Liver (tissue), 3 donors: ENCODE results near the gene KLK15.

ENCODE experiments used
- ATF3 ChIP-seq: IDR thresholded peaks from 2 replicates; pipeline ENCODE4 v1.6.1; 2016; ENCODE audit warnings: antibody characterized with exemption
- CTCF ChIP-seq: fragments of 150-350 bp; IDR thresholded peaks from 2 replicates; pipeline ENCODE4 v1.5.1; 2017; ENCODE audit warnings: improper control_type of control experiment, low read depth, low read length; ENCODE audit not compliant: missing input control
- EGR1 ChIP-seq, 2 donors: IDR thresholded peaks; 2 replicates each; pipeline ENCODE4 v1.6.1; 2016 to 2018; ENCODE audit warnings: antibody characterized with exemption in 2 of 2, low read depth in 2 of 2
- FOXA1 ChIP-seq: IDR thresholded peaks from 2 replicates; pipeline ENCODE4 v1.6.1; 2016; ENCODE audit warnings: antibody characterized with exemption
- GABPA ChIP-seq, 2 donors: IDR thresholded peaks in 1 of 2; conservative IDR thresholded peaks in 1 of 2; 2 replicates each; pipeline ENCODE4 v1.6.1; 2016; ENCODE audit warnings: antibody characterized with exemption in 2 of 2, mild to moderate bottlenecking in 1 of 2, moderate library complexity in 1 of 2
- HNF4G ChIP-seq: IDR thresholded peaks from 2 replicates; pipeline ENCODE4 v1.6.1; 2016; ENCODE audit warnings: antibody characterized with exemption
- JUND ChIP-seq, 2 donors: IDR thresholded peaks; 2 replicates each; pipeline ENCODE4 v1.6.1; 2016; ENCODE audit warnings: antibody characterized with exemption in 2 of 2
- NR2F2 ChIP-seq: IDR thresholded peaks from 2 replicates; pipeline ENCODE4 v1.6.1; 2016; ENCODE audit warnings: antibody characterized with exemption
- RXRA ChIP-seq, 2 donors: IDR thresholded peaks; 2 replicates each; pipeline ENCODE4 v1.6.1; 2017 to 2018; ENCODE audit warnings: antibody characterized with exemption in 2 of 2, mild to moderate bottlenecking in 1 of 2
- SP1 ChIP-seq: IDR thresholded peaks from 2 replicates; pipeline ENCODE4 v1.6.1; 2018; ENCODE audit warnings: antibody characterized with exemption, mild to moderate bottlenecking
- TAF1 ChIP-seq: conservative IDR thresholded peaks from 2 replicates; pipeline ENCODE4 v1.6.1; 2016; ENCODE audit warnings: antibody characterized with exemption, mild to moderate bottlenecking
- YY1 ChIP-seq: IDR thresholded peaks from 2 replicates; pipeline ENCODE4 v1.6.1; 2016; ENCODE audit warnings: antibody characterized with exemption, mild to moderate bottlenecking
- ZBTB33 ChIP-seq: IDR thresholded peaks from 2 replicates; pipeline ENCODE4 v1.6.1; 2016; ENCODE audit warnings: antibody characterized with exemption
- TF ChIP-seq, protein P1 (sequence below): IDR thresholded peaks from 2 replicates; pipeline ENCODE4 v1.6.1; 2016; ENCODE audit warnings: antibody characterized with exemption
- donor health status: healthy.
- donor health status: healthy.

DNA sequence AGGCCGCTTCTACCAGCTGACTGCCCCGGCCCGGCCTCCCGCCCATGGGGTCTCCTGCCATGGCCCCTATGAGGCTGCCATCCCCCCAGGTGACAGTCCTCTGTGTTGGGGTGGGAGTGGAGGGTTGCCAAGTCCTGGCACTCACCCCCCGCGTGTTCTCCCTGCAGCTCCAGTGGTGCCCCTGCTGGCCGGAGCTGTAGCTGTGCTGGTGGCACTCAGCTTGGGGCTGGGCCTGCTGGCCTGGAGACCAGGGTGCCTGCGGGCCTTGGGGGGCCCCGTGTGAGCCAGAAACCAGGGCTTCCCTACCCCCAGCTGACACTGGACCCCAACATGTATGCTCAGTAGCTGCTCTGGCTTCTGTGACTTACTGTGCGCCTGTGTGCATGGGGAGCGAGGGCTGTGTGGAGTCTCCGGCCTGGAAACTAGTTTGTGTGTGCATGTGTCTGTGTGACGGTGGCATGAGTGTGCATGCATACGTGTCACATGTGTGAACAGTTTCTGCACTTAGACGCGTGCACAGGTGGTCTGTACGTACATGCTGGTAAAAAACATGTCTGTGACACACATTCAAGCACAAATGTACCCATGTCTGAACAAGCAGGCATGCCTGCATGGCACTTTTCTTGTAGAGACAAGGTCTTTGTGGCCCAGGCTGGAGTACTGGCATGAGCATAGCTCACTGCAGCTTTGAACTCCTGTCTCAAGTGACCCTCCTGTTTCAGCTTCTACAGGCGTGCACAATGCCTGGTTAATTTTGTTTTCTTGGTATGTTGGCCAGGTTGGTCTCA lies 38.3 kb downstream of the KLK15 start:
- TF ChIP-seq, protein P1, sequence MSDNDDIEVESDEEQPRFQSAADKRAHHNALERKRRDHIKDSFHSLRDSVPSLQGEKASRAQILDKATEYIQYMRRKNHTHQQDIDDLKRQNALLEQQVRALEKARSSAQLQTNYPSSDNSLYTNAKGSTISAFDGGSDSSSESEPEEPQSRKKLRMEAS = no peak
- TF ChIP-seq RXRA (IDR thresholded peaks at IDR 0.05) (no peak), CTCF (no peak), ZBTB33 (no peak), FOXA1 (no peak), ATF3 (no peak), NR2F2 (no peak), EGR1 (IDR thresholded peaks at IDR 0.05; ENCODE audit: low read depth in 2 of 2) (no peak), GABPA (IDR thresholded peaks at IDR 0.05 in 1 of 2, conservative IDR thresholded peaks at IDR 0.05 in 1 of 2) (no peak), JUND (IDR thresholded peaks at IDR 0.05) (no peak), HNF4G (no peak), YY1 (no peak), TAF1 (no peak), SP1 (no peak)
